Nephron (organoid): Measurements from ENCODE around the gene ZMYM2.

Experiments
- H3K27ac Mint-ChIP-seq, 3 experiments: 2 replicates each; pipeline ENCODE4 v1.8.0; 2020; ENCODE audit warnings: mixed read lengths in 3 of 3, mild to moderate bottlenecking in 2 of 3, moderate library complexity in 1 of 3
- H3K27me3 Mint-ChIP-seq: 2 replicates; pipeline ENCODE4 v1.8.0; 2021; ENCODE audit warnings: low read depth, mild to moderate bottlenecking, moderate library complexity, mixed read lengths
- H3K36me3 Mint-ChIP-seq: 2 replicates; pipeline ENCODE4 v1.8.0; 2020; ENCODE audit warnings: low read depth, mixed read lengths
- H3K4me1 Mint-ChIP-seq: 2 replicates; pipeline ENCODE4 v1.8.0; 2020; ENCODE audit warnings: mixed read lengths
- H3K4me3 Mint-ChIP-seq, 3 experiments: 2 replicates each; pipeline ENCODE4 v1.8.0; 2020; ENCODE audit warnings: mild to moderate bottlenecking in 3 of 3, mixed read lengths in 3 of 3, moderate library complexity in 2 of 3
- H3K9me3 Mint-ChIP-seq: 2 replicates; pipeline ENCODE4 v1.8.0; 2020; ENCODE audit warnings: mixed read lengths
- CTCF ChIP-seq, 3 experiments: fragments of 200-600 bp; sonication (generic); IDR thresholded peaks; one replicate each; pipeline ENCODE4 v1.5.0; 2021; ENCODE audit warnings: antibody characterized with exemption in 3 of 3; ENCODE audit not compliant: unreplicated experiment in 3 of 3

ZMYM2 gene

GRCh38 chr13:20065516-20065915 lies 107.0 kb downstream of the ZMYM2 start:
- H3K4me3 Mint-ChIP-seq, result no peak overlapping the region
- peaks cover 61% of the 10 kb centered on the region for H3K36me3 Mint-ChIP-seq

GRCh38 chr13:20069956-20070355 lies 111.4 kb downstream of the ZMYM2 start:
- Mint-ChIP-seq H3K9me3 (no peaks in the 10 kb centered on the region), H3K36me3 (peaks cover 72% of the 10 kb centered on the region), H3K27me3 (no peaks in the 10 kb centered on the region), H3K4me3 (no peak overlapping the region), H3K4me1 (no peaks in the 10 kb centered on the region), H3K27ac (no peak overlapping the region)
- TF ChIP-seq CTCF (IDR thresholded peaks at IDR 0.05; ENCODE audit: unreplicated experiment in 3 of 3), result no peak

More at GRCh38 chr13:20065516-20065915, 107.0 kb downstream of the ZMYM2 start:
- no peaks in the 10 kb centered on the region for H3K27me3 Mint-ChIP-seq
- H3K27ac Mint-ChIP-seq, result no peak overlapping the region
- H3K9me3 Mint-ChIP-seq, result no peaks in the 10 kb centered on the region
- no peak for TF ChIP-seq CTCF (IDR thresholded peaks at IDR 0.05; ENCODE audit: unreplicated experiment in 3 of 3)
- H3K4me1 Mint-ChIP-seq, result no peaks in the 10 kb centered on the region

- H3K27me3 Mint-ChIP-seq, result no peaks in the 10 kb centered on the region
- no peaks in the 10 kb centered on the region for H3K4me1 Mint-ChIP-seq
- H3K36me3 Mint-ChIP-seq, result peaks cover 68% of the 10 kb centered on the region
Observed at GRCh38 chr13:20073775-20074174, 115.2 kb downstream of the ZMYM2 start.

GRCh38 chr13:20074966-20075365 lies 116.4 kb downstream of the ZMYM2 start:
- H3K27ac Mint-ChIP-seq, result peak overlapping the region in 1 of 3 experiments; percentile 27
- peaks cover 62% of the 10 kb centered on the region for H3K36me3 Mint-ChIP-seq
- TF ChIP-seq CTCF (IDR thresholded peaks at IDR 0.05; ENCODE audit: unreplicated experiment in 3 of 3), result no peak
- no peaks in the 10 kb centered on the region for H3K4me1 Mint-ChIP-seq
- no peaks in the 10 kb centered on the region for H3K9me3 Mint-ChIP-seq
- no peaks in the 10 kb centered on the region for H3K27me3 Mint-ChIP-seq
- no peak overlapping the region for H3K4me3 Mint-ChIP-seq

More at GRCh38 chr13:20073775-20074174, 115.2 kb downstream of the ZMYM2 start:
- Mint-ChIP-seq H3K9me3 (no peaks in the 10 kb centered on the region), H3K27ac (no peak overlapping the region), H3K4me3 (no peak overlapping the region)
- TF ChIP-seq CTCF (IDR thresholded peaks at IDR 0.05; ENCODE audit: unreplicated experiment in 3 of 3), result no peak

GRCh38 chr13:20077086-20077485 lies 118.6 kb downstream of the ZMYM2 start:
- H3K36me3 Mint-ChIP-seq, result peaks cover 55% of the 10 kb centered on the region
- H3K27me3 Mint-ChIP-seq, result no peaks in the 10 kb centered on the region
- no peak overlapping the region for H3K4me3 Mint-ChIP-seq
- peaks cover 6% of the 10 kb centered on the region for H3K4me1 Mint-ChIP-seq
- no peaks in the 10 kb centered on the region for H3K9me3 Mint-ChIP-seq
- TF ChIP-seq CTCF (IDR thresholded peaks at IDR 0.05; ENCODE audit: unreplicated experiment in 3 of 3), result no peak
- no peak overlapping the region for H3K27ac Mint-ChIP-seq

GRCh38 chr13:20080377-20081164 lies 122.0 kb downstream of the ZMYM2 start:
- H3K4me3 Mint-ChIP-seq, result no peak overlapping the region
- H3K9me3 Mint-ChIP-seq, result no peaks in the 10 kb centered on the region
- no peak for TF ChIP-seq CTCF (IDR thresholded peaks at IDR 0.05; ENCODE audit: unreplicated experiment in 3 of 3)
- H3K36me3 Mint-ChIP-seq, result peaks cover 63% of the 10 kb centered on the region
- no peak overlapping the region for H3K27ac Mint-ChIP-seq
- no peaks in the 10 kb centered on the region for H3K27me3 Mint-ChIP-seq
- H3K4me1 Mint-ChIP-seq, result peaks cover 6% of the 10 kb centered on the region
